Stimulated activated CD8-positive, alpha-beta memory T cell treated with anti-CD3 and anti-CD28 coated beads, Interleukin-4, amount 100 ng/mL, for 48 hours (primary cell): ENCODE measurements around the gene INSL3.

Source experiments
- DNase-seq: peaks from one replicate; pipeline ENCODE4 v3.0.0-alpha.2; 2020

INSL3 gene

GRCh38 chr19:17821190-17821589 lies at the start of gene INSL3:
TSS of gene INSL3 (minus strand) at chr19:17821519. CDS start at chr19:17821506, 13 bp downstream.
- DNase-seq, result no peak

GRCh38 chr19:17869114-17869608 lies 47.8 kb upstream of the INSL3 start:
- no peak for DNase-seq

- DNase-seq, result no peak
These were observed 47.4 kb upstream of the INSL3 start for GRCh38 chr19:17868669-17869068.

GRCh38 chr19:17866964-17867486 lies 45.7 kb upstream of the INSL3 start:
- no peak for DNase-seq

GRCh38 chr19:17866312-17866963 lies 45.1 kb upstream of the INSL3 start:
- no peak for DNase-seq

- DNase-seq, result no peak
These were observed 44.3 kb upstream of the INSL3 start for GRCh38 chr19:17865364-17866311.

- DNase-seq, result no peak
These were observed 42.3 kb upstream of the INSL3 start for GRCh38 chr19:17863520-17864182.

GRCh38 chr19:17862711-17863519 lies 41.6 kb upstream of the INSL3 start:
- no peak for DNase-seq

- DNase-seq, result no peak
These were observed 40.5 kb upstream of the INSL3 start for GRCh38 chr19:17861542-17862402.

- no peak for DNase-seq
These were observed 39.7 kb upstream of the INSL3 start for GRCh38 chr19:17860993-17861360.

GRCh38 chr19:17860331-17860992 lies 39.1 kb upstream of the INSL3 start:
- no peak for DNase-seq

GRCh38 chr19:17859533-17860330 lies 38.4 kb upstream of the INSL3 start, which contains the start of gene RPL18A:
TSS of gene RPL18A (plus strand) at chr19:17859910. CDS start at chr19:17859957, 47 bp downstream.
- DNase-seq, result peak; percentile 99

GRCh38 chr19:17855280-17856152 lies 34.2 kb upstream of the INSL3 start:
- DNase-seq, result peak; percentile 99

- DNase-seq, result no peak
These were observed 32.7 kb upstream of the INSL3 start for GRCh38 chr19:17854061-17854460.

GRCh38 chr19:17848595-17849292 lies 27.4 kb upstream of the INSL3 start:
- DNase-seq, result no peak

GRCh38 chr19:17847538-17848366 lies 26.4 kb upstream of the INSL3 start, which contains the start of gene JAK3:
TSS of gene JAK3 (minus strand) at chr19:17847982. CDS start at chr19:17844417, 3,565 bp downstream.
- DNase-seq, result peak; percentile 95

- no peak for DNase-seq
These were observed 24.8 kb upstream of the INSL3 start for GRCh38 chr19:17846146-17846545.
